ENCODE data around the gene ZC3H18.

Gene ZC3H18

DNA sequence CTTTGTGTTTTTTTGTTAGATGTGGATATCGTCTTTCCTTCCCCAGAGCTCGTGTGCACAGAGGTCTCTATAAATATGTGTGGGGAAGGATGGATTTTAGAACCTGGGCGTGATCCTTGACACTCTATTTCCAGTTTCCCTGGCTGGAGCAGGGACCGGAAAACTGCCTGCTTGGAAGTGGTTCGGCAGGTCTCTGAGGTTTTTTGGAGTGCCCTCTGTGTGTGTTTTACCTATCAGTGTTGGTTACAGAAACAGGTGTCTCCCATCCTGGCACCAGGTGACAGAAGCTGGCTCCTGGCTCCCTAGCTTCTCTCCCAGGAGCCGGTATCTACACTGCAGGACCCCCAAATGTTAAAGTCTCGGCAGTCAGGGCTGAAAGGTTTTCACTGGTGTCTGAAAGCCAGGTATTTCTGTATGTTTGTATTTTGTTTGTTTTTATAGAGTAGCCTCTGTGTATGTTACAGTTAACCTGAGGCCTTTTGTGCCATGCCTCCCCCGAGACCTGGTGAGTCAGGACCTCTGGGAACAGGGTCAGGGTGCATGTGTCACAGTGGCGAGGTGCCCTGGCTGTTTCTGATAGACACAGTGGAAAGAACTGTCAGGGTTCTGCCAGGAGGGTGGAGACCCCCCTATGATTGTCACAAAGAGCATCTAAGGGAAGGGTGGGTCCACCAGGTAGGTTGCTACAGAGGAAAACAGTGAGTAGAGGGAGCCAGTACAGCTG lies 31.3 kb downstream of the ZC3H18 start:
- Histone ChIP-seq H3F3A (ENCODE audit: control insufficient read depth, insufficient read depth) (no peaks in the 10 kb centered on the region), H3K4me1 (ENCODE audit: control insufficient read depth, low read length) (peaks cover 3% of the 10 kb centered on the region), H3K36me3 (ENCODE audit: control insufficient read depth, low read length) (peaks cover 78% of the 10 kb centered on the region), H4K20me1 (ENCODE audit: control insufficient read depth, insufficient read depth, low read depth, low read length) (0 out of 2 replicates have a peak, but pooled peaks cover 3% of the 10 kb centered on the region), H3K27ac (ENCODE audit: low read depth, low read length) (no peak overlapping the region), H3K4me3 (ENCODE audit: low read length) (no peak overlapping the region), H3K79me2 (ENCODE audit: control insufficient read depth, low read length) (peaks cover 26% of the 10 kb centered on the region), H3K9me3 (ENCODE audit: control insufficient read depth, insufficient read depth, low read length) (no peaks in the 10 kb centered on the region), H3K27me3 (ENCODE audit: control insufficient read depth, low read length) (no peaks in the 10 kb centered on the region), H3K9me2 (replicated peaks; ENCODE audit: control insufficient read depth, low read length) (no peaks in the 10 kb centered on the region), H3K4me2 (ENCODE audit: low read length) (no peak overlapping the region)
- TF ChIP-seq, protein P1, sequence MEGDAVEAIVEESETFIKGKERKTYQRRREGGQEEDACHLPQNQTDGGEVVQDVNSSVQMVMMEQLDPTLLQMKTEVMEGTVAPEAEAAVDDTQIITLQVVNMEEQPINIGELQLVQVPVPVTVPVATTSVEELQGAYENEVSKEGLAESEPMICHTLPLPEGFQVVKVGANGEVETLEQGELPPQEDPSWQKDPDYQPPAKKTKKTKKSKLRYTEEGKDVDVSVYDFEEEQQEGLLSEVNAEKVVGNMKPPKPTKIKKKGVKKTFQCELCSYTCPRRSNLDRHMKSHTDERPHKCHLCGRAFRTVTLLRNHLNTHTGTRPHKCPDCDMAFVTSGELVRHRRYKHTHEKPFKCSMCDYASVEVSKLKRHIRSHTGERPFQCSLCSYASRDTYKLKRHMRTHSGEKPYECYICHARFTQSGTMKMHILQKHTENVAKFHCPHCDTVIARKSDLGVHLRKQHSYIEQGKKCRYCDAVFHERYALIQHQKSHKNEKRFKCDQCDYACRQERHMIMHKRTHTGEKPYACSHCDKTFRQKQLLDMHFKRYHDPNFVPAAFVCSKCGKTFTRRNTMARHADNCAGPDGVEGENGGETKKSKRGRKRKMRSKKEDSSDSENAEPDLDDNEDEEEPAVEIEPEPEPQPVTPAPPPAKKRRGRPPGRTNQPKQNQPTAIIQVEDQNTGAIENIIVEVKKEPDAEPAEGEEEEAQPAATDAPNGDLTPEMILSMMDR (IDR thresholded peaks at IDR 0.05; ENCODE audit: low read depth, low read length, poor library complexity, severe bottlenecking): no peak
- TF ChIP-seq EZH2phosphoT487 (IDR thresholded peaks at IDR 0.05; ENCODE audit: borderline replicate concordance, low read length): no peak

DNA sequence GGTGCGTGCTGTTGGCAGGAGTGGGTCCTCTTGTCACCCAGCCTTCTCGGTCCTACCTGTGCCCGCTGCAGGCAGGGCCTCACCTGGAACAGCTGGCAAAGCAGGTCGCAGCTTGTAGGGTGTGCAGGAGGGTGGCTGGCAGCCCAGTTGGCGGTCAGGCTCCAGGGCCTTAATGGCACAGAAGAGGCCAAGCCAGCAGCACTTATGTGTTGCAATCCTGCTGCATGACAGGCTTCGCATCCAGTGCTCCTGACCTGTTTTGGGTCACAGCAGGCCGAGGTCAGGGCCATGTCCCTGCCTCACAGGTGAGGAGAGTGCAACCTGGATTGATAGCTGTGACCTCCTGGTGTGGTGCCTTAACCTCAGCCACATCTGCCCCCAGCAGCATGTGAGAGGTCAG lies 31.9 kb downstream of the ZC3H18 start:
- peaks cover 9% of the 10 kb centered on the region for H3K4me1 ChIP-seq (ENCODE audit: control insufficient read depth, low read length)

DNA sequence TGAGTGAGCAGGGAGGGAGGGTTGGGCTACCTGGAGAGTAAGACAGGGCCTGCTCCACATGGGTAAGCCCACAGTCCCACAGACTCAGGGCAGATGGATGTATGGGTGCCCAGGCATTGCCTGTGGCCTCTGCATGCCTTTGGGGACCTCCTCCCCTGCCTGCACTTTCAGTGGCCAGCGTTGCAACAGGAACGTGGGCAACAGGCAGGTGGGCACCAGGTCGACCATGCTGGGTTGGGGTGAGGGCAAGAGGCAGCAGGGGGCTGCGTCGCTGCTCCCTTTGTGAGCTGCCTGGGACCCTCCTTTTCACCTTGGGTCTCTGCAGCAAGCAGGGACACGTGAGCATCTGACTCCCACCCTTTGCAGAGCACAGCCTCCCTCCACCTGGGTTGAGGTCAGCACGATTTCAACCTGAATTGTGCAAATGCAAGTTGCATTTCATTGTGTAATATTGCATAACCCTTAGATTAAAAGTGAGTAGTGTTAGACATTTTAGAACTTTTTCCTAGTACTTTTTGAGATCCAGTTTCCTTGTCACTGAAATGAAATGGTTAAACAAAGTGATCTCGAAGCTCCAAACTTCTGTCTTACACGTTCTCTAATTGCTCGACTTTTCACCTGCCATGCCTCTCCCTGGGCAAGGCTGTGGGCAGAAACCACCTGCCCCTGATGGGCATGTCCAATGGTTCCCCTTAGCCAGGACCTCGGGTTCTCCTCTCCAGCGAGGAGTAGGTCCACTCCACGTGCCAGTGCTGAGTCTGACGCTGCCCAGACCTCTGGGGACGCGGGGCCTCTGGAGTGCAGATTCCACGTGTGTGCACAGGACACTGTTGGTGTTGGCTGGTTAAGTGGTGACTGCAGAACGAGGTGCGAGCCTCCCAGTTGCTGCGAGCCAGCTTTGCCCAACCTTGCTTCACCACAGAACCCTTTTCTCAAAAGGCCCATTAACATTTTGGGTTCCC lies 35.3 kb downstream of the ZC3H18 start:
- H3K9me2 ChIP-seq (replicated peaks; ENCODE audit: control insufficient read depth, low read length): no peaks in the 10 kb centered on the region
- no peaks in the 10 kb centered on the region for H3K27me3 ChIP-seq (ENCODE audit: control insufficient read depth, low read length)
- TF ChIP-seq EZH2phosphoT487 (IDR thresholded peaks at IDR 0.05; ENCODE audit: borderline replicate concordance, low read length): no peak
- TF ChIP-seq, protein P1 (IDR thresholded peaks at IDR 0.05; ENCODE audit: low read depth, low read length, poor library complexity, severe bottlenecking): no peak
- H3K4me3 ChIP-seq (ENCODE audit: low read length): no peak overlapping the region
- H3K36me3 ChIP-seq (ENCODE audit: control insufficient read depth, low read length): peaks cover 79% of the 10 kb centered on the region
- no peaks in the 10 kb centered on the region for H3F3A ChIP-seq (ENCODE audit: control insufficient read depth, insufficient read depth)
- H3K4me2 ChIP-seq (ENCODE audit: low read length): no peak overlapping the region
- H3K27ac ChIP-seq (ENCODE audit: low read depth, low read length): no peak overlapping the region
- H4K20me1 ChIP-seq (ENCODE audit: control insufficient read depth, insufficient read depth, low read depth, low read length): 0 out of 2 replicates have a peak, but pooled peaks cover 3% of the 10 kb centered on the region
- H3K79me2 ChIP-seq (ENCODE audit: control insufficient read depth, low read length): peaks cover 35% of the 10 kb centered on the region
- H3K9me3 ChIP-seq (ENCODE audit: control insufficient read depth, insufficient read depth, low read length): no peaks in the 10 kb centered on the region
- H3K4me1 ChIP-seq (ENCODE audit: control insufficient read depth, low read length): peaks cover 25% of the 10 kb centered on the region

More for the DNA sequence above, 31.9 kb downstream of the ZC3H18 start:
- Histone ChIP-seq H3K4me3 (ENCODE audit: low read length) (no peak overlapping the region), H3F3A (ENCODE audit: control insufficient read depth, insufficient read depth) (no peaks in the 10 kb centered on the region), H3K4me2 (ENCODE audit: low read length) (no peak overlapping the region), H3K9me2 (replicated peaks; ENCODE audit: control insufficient read depth, low read length) (no peaks in the 10 kb centered on the region), H4K20me1 (ENCODE audit: control insufficient read depth, insufficient read depth, low read depth, low read length) (0 out of 2 replicates have a peak, but pooled peaks cover 3% of the 10 kb centered on the region), H3K27ac (ENCODE audit: low read depth, low read length) (no peak overlapping the region), H3K36me3 (ENCODE audit: control insufficient read depth, low read length) (peaks cover 84% of the 10 kb centered on the region), H3K27me3 (ENCODE audit: control insufficient read depth, low read length) (no peaks in the 10 kb centered on the region), H3K9me3 (ENCODE audit: control insufficient read depth, insufficient read depth, low read length) (no peaks in the 10 kb centered on the region), H3K79me2 (ENCODE audit: control insufficient read depth, low read length) (peaks cover 27% of the 10 kb centered on the region)
- TF ChIP-seq, protein P1 (IDR thresholded peaks at IDR 0.05; ENCODE audit: low read depth, low read length, poor library complexity, severe bottlenecking): no peak
